Left forelimb (tissue), 1 donor: Measurements from ENCODE around the gene ABCA4.

Experiments used
- DNase-seq: peaks from one replicate; pipeline ENCODE4 v3.0.0-alpha.2; 2018; ENCODE audit warnings: low spot score

Gene ABCA4

DNA sequence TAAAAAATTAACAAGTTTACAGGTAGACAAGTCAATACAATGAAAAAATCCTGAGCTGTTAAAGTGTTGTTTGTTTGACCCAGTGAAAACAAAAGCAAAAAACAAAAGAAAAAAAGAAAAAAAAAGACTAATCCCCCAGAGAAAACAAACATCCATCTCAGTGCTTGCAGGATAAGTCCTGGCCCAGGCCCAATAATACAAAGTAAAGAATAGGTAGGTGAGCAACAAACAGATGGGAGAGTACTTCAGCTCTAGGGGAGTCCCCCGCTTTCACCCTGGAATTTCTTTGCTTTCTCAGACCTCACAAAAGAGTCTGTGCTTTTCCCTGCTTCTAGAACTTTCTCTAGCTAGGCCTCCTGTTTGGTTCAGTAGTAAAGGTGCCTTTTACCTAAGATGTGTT is 70.3 kb downstream of the ABCA4 start:
- no peak for DNase-seq

DNA sequence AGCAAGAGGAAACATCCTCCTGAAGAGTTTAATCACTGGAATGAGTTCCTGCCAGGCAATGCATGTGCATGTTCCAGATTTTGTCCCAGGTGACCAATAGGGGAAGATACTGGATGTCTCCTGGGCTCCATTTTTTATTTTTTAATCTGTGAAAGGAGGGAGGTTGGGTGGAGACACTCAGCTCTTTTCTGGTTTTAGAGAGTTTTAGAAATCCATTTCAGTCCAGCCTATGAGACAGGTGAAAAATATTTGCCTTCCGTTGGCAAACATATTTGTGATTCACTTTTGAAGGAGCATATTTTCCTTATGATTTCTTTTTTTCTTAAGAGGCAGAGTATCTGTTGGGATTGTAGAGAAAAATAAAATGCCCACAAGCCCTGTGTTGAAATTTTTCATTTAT is 70.7 kb downstream of the ABCA4 start:
- no peak for DNase-seq

- DNase-seq, result no peak
Observed at GRCh38 chr1:94049791-94050190, 71.2 kb downstream of the ABCA4 start.

DNA sequence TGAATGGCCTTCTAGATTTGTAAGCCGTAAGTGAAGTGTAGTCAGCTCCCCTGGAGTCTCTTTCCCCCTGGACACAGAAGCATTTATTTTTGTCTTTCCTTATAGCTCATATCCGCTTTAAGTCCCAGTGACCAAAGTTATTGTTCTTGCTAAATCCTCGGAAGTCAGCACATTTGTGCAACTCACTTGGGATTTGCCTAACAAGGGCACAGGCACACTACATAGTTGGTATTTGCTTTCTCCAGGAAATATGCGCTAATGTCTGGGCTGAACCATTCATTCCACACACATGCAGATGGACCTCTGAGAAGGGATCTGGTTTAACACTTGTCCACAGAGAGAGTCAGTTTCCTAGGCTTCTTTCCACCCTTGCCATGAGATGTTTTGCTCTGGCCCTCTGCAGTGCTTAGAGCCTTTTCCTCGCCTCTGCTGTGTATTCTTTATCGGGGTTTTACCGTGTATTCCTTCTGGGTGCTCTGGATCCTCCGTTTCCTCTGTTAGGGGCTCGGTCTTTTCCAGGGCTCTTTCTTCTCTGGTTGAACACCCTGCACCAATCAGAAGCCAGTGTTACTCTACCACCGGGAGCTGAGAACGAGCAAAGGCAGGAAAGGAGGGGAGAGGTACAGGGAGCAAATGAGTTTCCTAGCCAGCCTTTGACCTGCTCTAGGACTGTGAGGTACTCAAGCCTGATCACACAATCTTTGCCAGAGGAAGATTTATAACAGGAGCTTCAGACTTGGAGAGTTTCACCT is 72.4 kb downstream of the ABCA4 start:
- no peak for DNase-seq

DNA sequence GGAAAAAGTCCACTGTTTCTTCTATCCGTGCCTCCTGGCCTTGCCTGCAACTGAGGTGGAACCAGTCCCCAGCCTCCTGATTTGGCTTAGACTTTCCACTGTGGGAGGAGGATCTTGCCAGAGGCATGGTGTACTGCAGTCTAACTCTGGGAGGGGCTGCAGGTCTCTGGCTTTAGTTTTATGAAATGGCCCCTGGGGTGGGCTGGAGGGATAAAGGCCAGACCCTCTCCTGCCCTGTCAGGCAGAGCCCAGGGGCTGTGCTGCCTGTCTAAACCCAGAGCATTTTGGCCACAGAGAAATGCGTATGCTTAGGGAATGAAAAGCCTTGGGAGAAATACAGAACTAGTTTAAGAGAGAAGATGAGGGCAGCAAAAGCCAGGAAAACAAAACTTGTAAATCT is 73.0 kb downstream of the ABCA4 start:
- DNase-seq, result no peak

- peak; percentile 84 for DNase-seq
Observed at GRCh38 chr1:94045465-94046056, 75.4 kb downstream of the ABCA4 start.

DNA sequence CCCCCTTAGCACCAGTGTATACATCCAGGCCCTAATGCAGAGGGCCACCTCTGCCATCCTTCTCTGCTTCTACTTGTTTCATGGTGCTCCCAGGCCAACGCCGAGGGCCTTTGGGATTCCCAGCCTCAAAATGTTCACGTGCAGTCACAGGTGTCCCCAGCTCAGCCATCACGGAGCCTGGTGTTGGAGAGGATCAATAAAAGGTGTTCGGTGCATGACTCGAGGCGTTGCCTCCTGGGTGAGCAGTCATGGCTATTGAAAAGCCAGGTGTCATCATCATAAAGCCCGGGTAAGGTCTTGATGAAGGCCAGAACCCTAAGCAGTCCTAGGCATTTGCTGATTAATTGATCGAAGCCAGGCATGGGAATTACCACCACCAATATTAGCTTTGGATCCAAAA is 76.1 kb downstream of the ABCA4 start:
- no peak for DNase-seq

DNA sequence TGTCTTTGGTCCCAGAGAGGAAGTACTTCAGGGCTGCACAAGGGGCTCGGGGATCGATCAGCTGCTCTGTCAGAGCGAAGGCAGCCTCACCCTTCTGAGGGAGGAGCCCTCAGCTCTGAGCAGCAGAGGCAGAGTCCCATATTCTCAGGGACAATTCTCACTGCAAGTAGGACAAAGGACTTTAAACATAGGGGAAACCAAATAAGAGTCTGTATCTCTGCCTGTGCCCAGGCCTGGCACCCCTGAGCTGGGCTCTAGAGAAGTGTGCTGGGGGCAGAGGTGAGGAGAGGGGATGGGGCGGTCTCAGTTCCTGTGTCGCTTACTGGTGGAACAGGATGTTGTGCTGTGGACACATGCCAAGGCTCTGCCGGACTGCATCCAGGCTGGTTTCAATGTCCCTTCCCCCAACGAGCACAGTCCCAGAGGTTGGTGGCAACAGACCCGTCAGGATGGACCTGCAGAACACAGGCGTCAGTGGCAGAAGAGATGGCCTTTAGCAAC is 76.6 kb downstream of the ABCA4 start:
- DNase-seq, result no peak

DNA sequence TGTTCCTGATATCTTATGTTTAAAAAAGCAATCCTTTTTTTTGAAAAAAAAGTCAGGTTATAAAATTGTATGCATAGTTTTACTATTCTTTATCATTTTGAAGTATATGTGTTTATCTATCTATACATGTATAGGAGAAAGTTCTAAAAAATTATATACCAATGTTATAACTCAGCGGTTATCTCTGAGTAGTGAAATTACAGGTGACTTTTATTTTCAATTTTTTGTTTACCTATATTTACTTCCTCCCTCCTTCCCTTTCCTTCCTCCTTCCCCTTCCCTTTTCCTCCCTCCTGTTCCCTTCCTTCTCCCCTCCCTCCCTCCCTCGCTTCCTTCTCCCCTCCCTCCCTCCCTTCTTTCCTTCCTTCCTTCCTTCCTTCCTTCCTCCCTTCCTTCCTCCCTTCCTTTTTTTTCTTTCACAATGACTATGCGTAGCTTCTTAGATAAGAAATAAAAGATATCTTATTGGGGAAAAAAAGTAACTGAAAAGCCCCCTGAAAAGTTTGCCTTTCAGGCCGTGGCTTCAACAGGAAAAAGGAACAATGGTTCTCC is 77.1 kb downstream of the ABCA4 start:
- DNase-seq, result no peak

GRCh38 chr1:94042388-94042787 is 78.6 kb downstream of the ABCA4 start:
- no peak for DNase-seq

- no peak for DNase-seq
Observed at GRCh38 chr1:94039871-94040569, 80.9 kb downstream of the ABCA4 start.

DNA sequence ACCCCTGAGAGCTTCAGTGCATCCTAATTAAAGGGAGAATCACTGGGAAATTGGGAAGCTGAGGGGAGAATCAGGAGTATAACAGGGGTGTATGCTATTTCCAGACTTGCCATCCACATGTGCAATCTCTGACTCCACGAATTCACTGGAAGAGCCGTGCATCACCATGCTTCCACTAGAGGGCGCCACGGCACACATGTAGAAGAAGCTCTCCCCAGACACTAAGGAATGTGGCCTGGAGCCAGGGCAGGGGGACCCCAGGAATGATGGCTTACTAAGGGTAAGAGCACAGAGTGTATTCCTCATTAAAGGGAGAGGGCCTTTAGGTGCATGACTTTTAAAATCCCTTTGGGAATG is 81.5 kb downstream of the ABCA4 start:
- no peak for DNase-seq

DNA sequence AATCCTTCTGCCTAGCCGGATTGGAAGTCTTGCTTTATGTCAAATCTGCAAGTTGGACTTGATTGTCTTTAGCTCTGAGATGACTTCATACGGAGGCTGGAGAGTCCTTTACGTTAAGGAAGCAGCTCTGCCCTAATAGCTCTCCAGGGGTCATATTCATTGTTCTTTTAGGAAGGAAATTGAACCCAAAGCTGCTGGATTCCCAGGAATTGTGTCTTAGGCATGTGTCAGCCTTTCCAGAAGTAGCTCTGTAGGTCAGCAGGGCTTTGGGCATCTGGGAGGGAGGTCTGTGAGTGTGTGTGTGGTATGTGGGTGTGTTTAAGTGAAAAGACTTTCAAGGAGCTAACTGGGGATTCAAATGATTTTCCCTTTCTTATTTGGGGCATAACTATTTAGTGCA is 82.4 kb downstream of the ABCA4 start:
- DNase-seq, result no peak

DNA sequence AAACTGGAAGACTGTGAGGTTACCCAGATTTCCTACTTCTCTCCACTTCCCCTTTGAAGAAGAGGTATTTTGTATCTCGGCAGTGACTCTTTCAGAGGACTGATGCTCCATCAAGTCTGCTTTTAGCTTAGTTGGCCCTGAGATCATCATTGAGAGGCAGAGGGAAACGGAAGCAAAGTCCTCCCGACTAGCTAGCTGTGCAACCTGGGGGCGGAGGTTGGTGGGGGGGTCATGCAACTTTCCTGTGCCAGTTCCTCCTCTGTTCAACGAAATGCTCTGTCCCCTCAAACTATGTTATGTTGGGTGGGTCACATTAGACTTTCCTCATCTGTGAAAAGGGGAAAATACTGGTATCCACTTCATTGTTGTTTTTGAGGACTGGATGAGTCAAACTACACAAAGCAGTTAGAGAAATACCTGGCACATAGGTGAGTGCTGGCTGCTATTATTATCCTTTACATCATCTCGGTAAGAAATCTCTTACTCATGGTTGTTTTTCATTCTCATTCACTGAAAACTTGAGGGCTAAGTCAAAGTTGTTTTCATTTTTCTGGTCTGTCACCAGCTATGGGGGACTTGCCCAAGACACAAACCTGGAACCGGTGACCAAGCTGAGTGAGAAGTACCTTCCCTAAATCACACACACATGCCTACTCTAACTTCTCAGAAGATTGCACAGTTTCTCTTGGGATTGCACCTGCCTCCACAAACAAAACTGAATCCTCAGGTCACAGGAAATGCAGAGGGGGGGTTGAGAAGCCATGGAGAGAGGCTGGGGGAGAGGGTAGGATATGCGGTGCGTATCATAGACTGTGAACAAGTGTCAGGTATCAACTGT is 83.3 kb downstream of the ABCA4 start:
- DNase-seq, result no peak

- DNase-seq, result no peak
Observed at GRCh38 chr1:94036730-94037129, 84.2 kb downstream of the ABCA4 start.

GRCh38 chr1:94033849-94034248 is 87.1 kb downstream of the ABCA4 start:
- DNase-seq, result no peak

DNA sequence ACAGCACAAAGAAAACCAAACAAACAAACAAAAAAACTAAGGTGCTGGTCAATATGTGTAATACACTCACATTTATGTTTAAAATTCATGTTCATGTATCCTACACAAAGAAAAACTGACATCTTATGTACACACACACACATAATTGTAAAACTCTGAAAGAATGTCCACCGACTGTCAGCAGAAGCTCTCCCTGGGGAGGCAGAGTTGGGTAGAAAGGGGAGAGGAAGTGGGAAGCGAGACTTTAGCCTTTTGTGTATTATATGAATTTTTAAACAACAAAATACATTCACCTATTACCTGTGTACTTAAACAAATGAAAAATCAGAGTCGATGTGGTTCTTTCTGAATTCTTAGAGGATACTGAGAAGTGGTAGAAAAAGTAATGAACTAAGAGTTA is 88.3 kb downstream of the ABCA4 start:
- no peak for DNase-seq

DNA sequence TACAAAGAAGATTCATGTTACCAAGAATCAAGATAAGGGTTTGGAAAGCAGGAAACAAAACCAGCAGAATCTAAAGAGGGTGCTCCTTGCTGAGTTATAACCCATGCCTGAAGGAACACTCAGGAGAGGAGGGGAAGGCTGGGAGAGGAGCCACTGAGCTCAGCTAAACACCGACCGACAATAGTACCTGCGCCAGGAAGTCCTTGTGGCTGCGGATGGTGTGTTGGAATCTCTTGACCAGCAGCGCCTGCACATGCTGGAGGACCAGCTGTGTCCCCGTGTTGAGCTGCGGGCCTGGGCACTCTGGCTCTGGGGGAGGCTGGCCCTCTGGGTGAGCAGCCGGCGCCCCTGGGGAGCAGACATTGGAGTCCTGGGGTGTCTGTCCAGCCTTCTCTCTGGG is 89.4 kb downstream of the ABCA4 start:
- no peak for DNase-seq

DNA sequence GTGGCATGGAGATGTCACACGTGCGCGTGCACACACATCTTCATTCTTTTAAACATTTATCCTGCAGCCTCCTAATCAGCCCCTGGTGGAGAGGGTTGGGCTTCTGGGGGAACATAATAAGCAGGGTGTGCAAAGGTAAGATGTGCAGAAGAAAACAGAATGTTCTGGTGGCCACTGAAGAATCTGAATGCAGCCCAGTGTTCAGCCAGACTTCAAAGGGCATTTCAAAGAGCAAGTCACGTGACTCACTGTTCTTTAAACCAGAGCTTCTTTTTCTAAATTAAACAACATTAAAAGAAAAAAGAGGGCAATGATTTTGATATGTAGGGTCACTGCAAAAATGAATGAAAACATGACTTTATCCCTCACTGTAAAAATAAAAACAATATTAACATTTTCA is 89.8 kb downstream of the ABCA4 start:
- no peak for DNase-seq

DNA sequence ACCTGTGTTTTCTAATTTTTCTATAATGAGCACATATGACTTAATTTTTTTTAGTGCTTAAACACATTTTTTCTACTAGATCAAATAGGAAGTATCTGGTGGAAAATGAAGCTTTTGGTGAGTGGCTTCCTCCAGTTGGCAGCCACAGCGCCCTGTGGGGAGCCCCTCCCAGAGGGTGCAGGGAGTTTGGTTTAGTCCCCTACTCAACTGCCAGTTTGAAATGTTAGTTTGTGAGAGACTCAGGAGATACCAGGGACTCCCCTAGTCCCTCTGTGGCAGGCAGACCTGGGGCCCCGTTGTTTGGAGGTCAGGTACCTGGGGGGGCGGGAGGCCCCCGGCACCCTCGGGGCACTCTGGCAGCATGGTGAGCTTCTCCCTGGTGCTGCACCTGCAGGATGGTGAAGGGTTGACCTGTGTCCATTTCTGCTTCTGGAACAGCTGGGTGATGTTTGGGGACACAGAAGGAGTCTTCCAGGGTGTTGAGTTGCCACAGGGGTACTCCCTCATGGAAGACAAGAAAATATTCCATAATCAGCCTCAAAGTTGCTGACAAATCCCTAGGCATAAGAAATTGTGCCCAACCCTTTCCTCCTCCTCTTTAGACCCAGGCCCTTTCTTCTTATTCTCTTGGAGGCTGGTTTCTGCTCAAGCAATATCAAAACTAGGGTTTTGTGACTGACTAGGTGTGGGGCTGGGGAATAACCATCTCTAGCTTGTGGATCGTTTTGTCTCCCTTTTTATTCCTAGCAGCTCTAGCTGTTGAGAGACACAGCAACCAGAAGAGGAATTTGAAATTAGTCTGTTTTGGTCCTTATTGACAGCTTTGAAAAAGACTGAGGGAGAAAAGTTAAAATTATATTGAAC is 91.6 kb downstream of the ABCA4 start:
- no peak for DNase-seq
